ENCODE measurements around the gene SMIM33. TPM values are rescaled to one million over a fixed set of nuclear protein-coding genes. Genes with fewer than 3 reads are reported as not detected.

The SMIM33 gene
- total RNA-seq, 1 experiment from 2014 or later: not detected

GRCh38 chr5:139494256-139494655, 23.5 kb downstream of the SMIM33 start:
- ChIA-PET CTCF (no interaction called here), POLR2A (ENCODE audit: unreplicated experiment) (no interaction called here)
- Histone ChIP-seq H4K20me1 (ENCODE audit: insufficient read depth) (no peaks in the 10 kb centered on the region), H2AFZ (no peak overlapping the region), H3K27me3 (ENCODE audit: insufficient read depth, low read depth) (no peaks in the 10 kb centered on the region), H3K9me3 (ENCODE audit: insufficient read depth, low read depth) (no peaks in the 10 kb centered on the region), H3K4me2 (peak overlapping the region; percentile 36), H3K4me3 (no peak overlapping the region), H3K27ac (peak overlapping the region; percentile 64), H3K36me3 (ENCODE audit: low read depth) (no peaks in the 10 kb centered on the region), H3K4me1 (replicated peaks; ENCODE audit: insufficient read depth) (peaks cover 37% of the 10 kb centered on the region), H3K9me2 (ENCODE audit: insufficient read depth) (no peaks in the 10 kb centered on the region), H3K79me2 (ENCODE audit: low read depth) (no peaks in the 10 kb centered on the region), H3F3A (ENCODE audit: insufficient read depth, low read depth) (peaks cover 30% of the 10 kb centered on the region)
- no peak for DNase-seq
- BruUV-seq (replicated peaks): no TSS peak
- TF ChIP-seq EZH2 (IDR thresholded peaks at IDR 0.05; ENCODE audit: low read depth) (no peak), CTCF (conservative IDR thresholded peaks at IDR 0.05) (no peak)
- intact Hi-C loops (cut with micrococcal nuclease; ENCODE audit: unreplicated experiment): no loop called here

- intact Hi-C loops (cut with micrococcal nuclease; ENCODE audit: unreplicated experiment): no loop called here
- Histone ChIP-seq H3K9me2 (ENCODE audit: insufficient read depth) (no peaks in the 10 kb centered on the region), H4K20me1 (ENCODE audit: insufficient read depth) (no peaks in the 10 kb centered on the region), H3K36me3 (ENCODE audit: low read depth) (no peaks in the 10 kb centered on the region), H3K4me2 (peak overlapping the region; percentile 36), H3F3A (ENCODE audit: insufficient read depth, low read depth) (peaks cover 30% of the 10 kb centered on the region), H3K27me3 (ENCODE audit: insufficient read depth, low read depth) (no peaks in the 10 kb centered on the region), H2AFZ (no peak overlapping the region), H3K79me2 (ENCODE audit: low read depth) (no peaks in the 10 kb centered on the region), H3K27ac (peak overlapping the region; percentile 64), H3K4me3 (no peak overlapping the region), H3K9me3 (ENCODE audit: insufficient read depth, low read depth) (no peaks in the 10 kb centered on the region), H3K4me1 (replicated peaks; ENCODE audit: insufficient read depth) (peaks cover 37% of the 10 kb centered on the region)
- TF ChIP-seq CTCF (conservative IDR thresholded peaks at IDR 0.05): no peak
- TF ChIP-seq EZH2 (IDR thresholded peaks at IDR 0.05; ENCODE audit: low read depth): no peak
- no TSS peak for BruUV-seq (replicated peaks)
- ChIA-PET POLR2A (ENCODE audit: unreplicated experiment) (interaction anchor here (1.6 kb wide), 1 partner anchor 12 kb away, joined by 3 read pairs; the partner anchor contains the start of gene STING1), CTCF (interaction anchor here (1.0 kb wide), 1 partner anchor 51 kb away, joined by 4 read pairs; no protein-coding TSS in a partner anchor)
- DNase-seq: peak; percentile 47 to 89
These were observed 24.0 kb downstream of the SMIM33 start for GRCh38 chr5:139494832-139495231.

GRCh38 chr5:139495638-139496435, 25.0 kb downstream of the SMIM33 start:
- POLR2A ChIA-PET (ENCODE audit: unreplicated experiment): interaction anchor here (0.7 to 1.6 kb wide), 2 partner anchors 13 to 1046 kb away, joined by 3 read pairs; partner anchors contain the start of gene STING1
- intact Hi-C loops (cut with micrococcal nuclease; ENCODE audit: unreplicated experiment): no loop called here

More at GRCh38 chr5:139495638-139496435, 25.0 kb downstream of the SMIM33 start:
- no peaks in the 10 kb centered on the region for H3K9me3 ChIP-seq (ENCODE audit: insufficient read depth, low read depth)
- TF ChIP-seq EZH2 (IDR thresholded peaks at IDR 0.05; ENCODE audit: low read depth): no peak
- TF ChIP-seq CTCF (conservative IDR thresholded peaks at IDR 0.05): no peak
- H3K4me3 ChIP-seq: no peak overlapping the region
- H3K79me2 ChIP-seq (ENCODE audit: low read depth): no peaks in the 10 kb centered on the region
- H3K27me3 ChIP-seq (ENCODE audit: insufficient read depth, low read depth): no peaks in the 10 kb centered on the region
- H4K20me1 ChIP-seq (ENCODE audit: insufficient read depth): no peaks in the 10 kb centered on the region
- H3K9me2 ChIP-seq (ENCODE audit: insufficient read depth): no peaks in the 10 kb centered on the region
- BruUV-seq (replicated peaks): no TSS peak
- H3K36me3 ChIP-seq (ENCODE audit: low read depth): no peaks in the 10 kb centered on the region
- no peak overlapping the region for H2AFZ ChIP-seq
- peak overlapping the region; percentile 36 for H3K4me2 ChIP-seq
- peaks cover 30% of the 10 kb centered on the region for H3F3A ChIP-seq (ENCODE audit: insufficient read depth, low read depth)
- peaks cover 37% of the 10 kb centered on the region for H3K4me1 ChIP-seq (replicated peaks; ENCODE audit: insufficient read depth)
- CTCF ChIA-PET: interaction anchor here (0.6 to 1.3 kb wide), 4 partner anchors 17 to 71 kb away, joined by 4 to 13 read pairs (median 6); no protein-coding TSS in a partner anchor
- DNase-seq: peak; percentile 31 to 89
- peak overlapping the region; percentile 64 for H3K27ac ChIP-seq
